T-helper 9 cell (primary cell): ENCODE data around the gene KCTD12.

Experiments used
- DNase-seq: peaks from one replicate; pipeline ENCODE4 v3.0.0-alpha.2; 2020

KCTD12 gene

GRCh38 chr13:76853481-76853880 is 32.7 kb downstream of the KCTD12 start:
- no peak for DNase-seq

- DNase-seq, result no peak
These were observed 33.2 kb downstream of the KCTD12 start for GRCh38 chr13:76852986-76853385.

- no peak for DNase-seq
These were observed 34.2 kb downstream of the KCTD12 start for GRCh38 chr13:76851961-76852360.

- DNase-seq, result no peak
These were observed 36.7 kb downstream of the KCTD12 start for GRCh38 chr13:76849493-76849892.

DNA sequence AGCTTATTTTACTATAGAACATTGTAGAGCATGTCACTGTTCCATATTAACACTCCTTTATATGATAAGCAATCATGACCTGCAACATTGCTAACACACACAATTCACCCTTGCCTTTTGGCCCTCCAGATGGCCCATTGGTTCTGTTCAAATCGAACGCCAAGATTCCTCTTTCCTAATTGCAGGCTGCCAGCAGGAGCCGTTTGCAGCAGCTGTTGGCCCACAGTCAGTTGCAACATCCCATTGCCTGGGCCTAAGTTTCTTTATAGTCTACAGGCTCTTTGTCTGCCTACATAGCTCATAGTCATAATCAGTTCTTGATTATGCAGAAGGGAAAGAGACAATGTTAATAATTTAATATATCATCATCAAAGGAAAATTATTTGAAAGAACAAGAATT is 37.6 kb downstream of the KCTD12 start:
- no peak for DNase-seq

- DNase-seq, result no peak
These were observed 39.8 kb downstream of the KCTD12 start for GRCh38 chr13:76846363-76846762.

DNA sequence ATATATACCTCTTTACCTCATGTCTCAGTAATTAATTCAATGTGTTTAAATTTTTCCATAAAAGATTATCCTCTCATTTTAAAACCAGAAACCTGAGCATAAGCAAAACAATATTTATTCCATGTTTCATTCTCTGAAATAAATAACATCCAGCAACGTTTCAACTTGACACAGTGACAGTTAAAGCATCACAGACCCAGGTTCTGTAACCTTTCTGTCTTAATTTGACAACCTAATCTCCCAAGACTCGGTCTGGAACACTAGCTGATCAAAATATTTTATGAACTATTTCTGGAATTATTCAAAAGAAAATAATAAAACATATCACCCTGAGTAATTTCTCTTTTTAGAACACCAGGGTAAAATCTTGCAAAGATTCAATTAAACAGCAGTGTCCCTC is 40.3 kb downstream of the KCTD12 start:
- no peak for DNase-seq

DNA sequence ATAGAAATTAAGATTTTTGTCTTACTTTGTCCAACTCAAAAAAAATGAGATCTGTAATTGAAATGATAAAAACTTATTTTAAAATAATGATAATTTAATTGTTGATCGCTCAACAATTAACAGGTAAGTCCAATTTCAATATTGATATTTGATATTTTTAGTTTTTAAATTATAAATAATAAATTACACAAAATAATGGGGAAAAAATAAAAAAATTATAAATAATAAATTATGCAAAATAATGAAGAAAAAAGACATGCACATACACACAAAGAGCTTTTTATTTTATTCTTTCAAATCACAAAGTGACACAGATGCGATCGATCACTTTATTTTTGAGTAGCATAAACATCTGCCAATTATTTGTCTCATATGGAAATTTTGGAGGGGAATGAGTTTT is 40.8 kb downstream of the KCTD12 start:
- no peak for DNase-seq

GRCh38 chr13:76837801-76838200 is 48.4 kb downstream of the KCTD12 start:
- no peak for DNase-seq

- no peak for DNase-seq
These were observed 49.9 kb downstream of the KCTD12 start for GRCh38 chr13:76836311-76836710.

DNA sequence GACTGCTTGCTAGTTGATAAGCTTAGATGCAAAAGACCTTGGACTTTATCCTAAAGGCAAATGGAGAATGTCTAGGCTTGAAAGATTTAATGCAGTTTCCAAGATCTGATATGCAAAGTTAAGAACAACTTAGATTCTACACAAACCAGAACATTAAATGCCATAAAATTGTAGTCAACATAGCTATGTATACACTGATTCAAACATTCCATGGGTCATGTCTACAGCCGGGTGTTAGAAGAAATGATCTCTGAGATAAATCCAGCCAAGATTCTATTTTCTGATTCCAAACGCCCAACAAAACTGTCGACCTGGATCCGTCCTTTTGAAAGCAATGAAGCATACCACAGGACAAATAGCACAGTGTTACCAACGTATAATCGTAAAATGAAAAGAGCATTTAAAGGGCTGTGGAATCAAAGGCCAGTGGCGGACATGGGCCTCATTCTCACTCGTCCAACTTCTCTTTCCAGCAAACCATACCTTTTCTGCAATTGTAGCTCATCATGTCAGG is 52.7 kb downstream of the KCTD12 start:
- no peak for DNase-seq

DNA sequence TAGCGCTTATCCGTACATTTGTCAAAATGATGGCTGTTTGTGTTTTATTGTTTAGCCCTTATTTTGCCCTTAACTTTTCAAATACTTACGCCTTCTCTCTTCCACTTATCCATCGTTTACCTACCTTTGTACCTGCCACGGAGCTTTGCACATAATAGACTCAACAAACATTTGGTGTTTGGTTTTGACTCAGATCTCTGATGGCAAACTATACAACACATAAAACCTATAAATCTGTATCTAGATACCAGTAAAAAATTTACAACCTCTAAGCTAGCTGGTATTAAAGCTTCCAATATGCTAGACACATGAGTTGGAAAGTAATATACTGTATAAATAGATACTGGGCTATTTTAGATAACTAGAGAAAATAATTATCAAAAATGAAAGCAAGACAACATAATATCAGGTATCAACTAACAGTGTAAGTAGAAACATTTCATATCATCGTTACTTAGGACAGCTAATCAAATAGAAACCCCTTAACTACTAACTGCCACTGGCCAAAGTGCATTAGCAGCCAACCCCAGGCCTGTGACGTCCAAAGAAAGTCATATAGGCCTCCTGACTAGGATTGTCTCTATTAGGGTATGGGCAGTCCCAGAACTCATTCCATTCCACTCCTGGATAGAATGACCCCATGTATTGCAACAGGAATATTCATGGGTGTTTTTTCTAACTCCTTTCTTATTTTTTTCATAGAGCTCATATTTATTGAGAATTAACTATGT is 53.8 kb downstream of the KCTD12 start:
- no peak for DNase-seq

DNA sequence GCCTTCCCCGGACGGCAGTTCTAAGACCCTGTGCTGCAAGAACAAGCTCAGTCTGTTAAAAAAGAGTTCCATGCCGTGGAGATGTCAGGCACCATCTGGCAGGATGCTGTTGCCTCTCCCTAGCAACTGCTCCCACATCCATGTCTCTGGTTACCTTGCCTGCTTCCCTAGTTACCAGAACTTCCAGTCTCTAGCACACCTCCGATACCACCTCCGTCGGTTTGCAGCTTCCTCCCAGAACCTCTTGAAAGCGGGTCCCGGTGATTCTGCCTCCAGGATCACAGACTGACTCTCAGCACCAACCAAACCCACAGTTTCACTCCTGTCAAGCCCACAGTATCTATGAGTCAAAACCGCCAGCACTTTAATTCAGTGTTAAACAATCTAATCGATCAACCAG is 55.4 kb downstream of the KCTD12 start:
- DNase-seq, result no peak
